Subcutaneous adipose tissue (tissue), 4 donors: Measurements from ENCODE around the gene TACC3. TPM values are rescaled to one million over a fixed set of nuclear protein-coding genes. Genes with fewer than 3 reads are reported as not detected.

ENCODE experiments used
- CTCF ChIP-seq: fragments of 450-650 bp; IDR thresholded peaks from one replicate; pipeline ENCODE4 v1.5.1; 2016; ENCODE audit warnings: low read depth, mild to moderate bottlenecking, control low read depth, antibody characterized with exemption, moderate library complexity
- total RNA-seq, 4 donors: library from RNA; depleted of rRNA; stranded (reverse); fragments of >200 nt; gene quantifications; one replicate each; pipeline ENCODE4 v1.1.0, GENCODE V29; 2016

Gene TACC3
- total RNA-seq, 4 donors from 2014 or later = 3.9 to 18.1 (median 15.4) TPM

- no peak for TF ChIP-seq CTCF
These were observed 38.5 kb upstream of the TACC3 start for GRCh38 chr4:1682860-1683259.

GRCh38 chr4:1683261-1683735 is 38.0 kb upstream of the TACC3 start:
- TF ChIP-seq CTCF = no peak

GRCh38 chr4:1683736-1684505 is 37.4 kb upstream of the TACC3 start, which contains the start of gene FAM53A:
FAM53A (minus strand) TSS chr4:1684313; CDS start chr4:1668741, 15,572 bp downstream.
- no peak for TF ChIP-seq CTCF

- TF ChIP-seq CTCF = no peak
These were observed 36.7 kb upstream of the TACC3 start for GRCh38 chr4:1684506-1685234.

- no peak for TF ChIP-seq CTCF
These were observed 35.8 kb upstream of the TACC3 start for GRCh38 chr4:1685235-1686150.

- TF ChIP-seq CTCF = no peak
These were observed 34.8 kb upstream of the TACC3 start for GRCh38 chr4:1686440-1687036.
